GM21737 (cell line): ENCODE measurements around the gene RHOBTB3.
A peak's percentile ranks its signal among the peaks of the same experiment; 100 is the strongest.

Source experiments
- ATAC-seq: cut with Tn5 transposase; IDR thresholded peaks from one replicate; pipeline ENCODE4 v1.9.1; 2021; ENCODE audit warnings: mild to moderate bottlenecking, moderate library complexity; ENCODE audit not compliant: unreplicated experiment

RHOBTB3 gene

GRCh38 chr5:95837492-95837891 lies 106.4 kb downstream of the RHOBTB3 start:
- no peak for ATAC-seq

DNA sequence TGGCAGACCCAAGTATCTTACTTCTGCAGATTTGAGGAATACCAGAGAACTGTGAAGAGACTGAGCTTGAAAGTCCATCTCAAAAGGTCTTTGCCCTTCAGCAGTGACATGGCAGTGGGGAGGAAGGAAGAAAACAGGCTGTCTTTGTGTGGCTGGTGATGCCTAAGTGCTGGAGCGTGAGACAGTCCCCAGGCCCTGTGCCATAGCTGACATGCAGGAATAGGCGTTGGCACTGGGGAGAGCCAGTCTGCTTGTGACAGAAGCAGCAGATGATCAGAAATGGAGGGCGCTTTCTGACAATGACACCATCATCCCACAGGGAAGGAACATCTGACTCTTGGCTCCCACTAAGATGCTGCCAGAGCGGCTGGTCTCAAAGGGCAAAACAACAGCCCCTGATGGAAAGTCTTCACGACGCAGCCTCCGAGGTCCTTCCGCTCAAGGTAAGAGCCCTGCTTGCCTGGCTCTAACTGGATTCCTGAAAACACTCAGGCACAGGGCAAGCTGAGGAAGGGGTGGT lies 106.9 kb downstream of the RHOBTB3 start:
- ATAC-seq: no peak

DNA sequence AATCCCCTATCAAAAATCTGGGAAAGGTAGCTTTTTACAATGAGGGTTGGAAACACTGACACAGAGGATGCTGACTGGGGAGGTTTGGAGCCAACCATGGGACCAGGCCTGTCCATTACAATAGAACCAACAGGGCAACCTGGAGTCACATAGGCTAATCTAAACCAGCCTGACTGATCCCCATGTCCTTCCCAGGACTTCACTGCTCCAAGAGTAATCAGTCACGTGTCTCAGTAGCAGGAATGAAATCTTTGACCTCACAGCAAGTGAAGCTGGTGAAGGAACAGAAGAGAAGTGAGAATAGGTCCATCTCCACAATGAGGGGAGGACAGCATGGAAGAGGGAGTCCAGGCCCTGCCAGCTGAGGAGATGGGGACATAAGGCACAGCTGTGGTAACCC lies 107.4 kb downstream of the RHOBTB3 start:
- ATAC-seq: no peak

- ATAC-seq: no peak
Measured at GRCh38 chr5:95839658-95840057, 108.5 kb downstream of the RHOBTB3 start.

DNA sequence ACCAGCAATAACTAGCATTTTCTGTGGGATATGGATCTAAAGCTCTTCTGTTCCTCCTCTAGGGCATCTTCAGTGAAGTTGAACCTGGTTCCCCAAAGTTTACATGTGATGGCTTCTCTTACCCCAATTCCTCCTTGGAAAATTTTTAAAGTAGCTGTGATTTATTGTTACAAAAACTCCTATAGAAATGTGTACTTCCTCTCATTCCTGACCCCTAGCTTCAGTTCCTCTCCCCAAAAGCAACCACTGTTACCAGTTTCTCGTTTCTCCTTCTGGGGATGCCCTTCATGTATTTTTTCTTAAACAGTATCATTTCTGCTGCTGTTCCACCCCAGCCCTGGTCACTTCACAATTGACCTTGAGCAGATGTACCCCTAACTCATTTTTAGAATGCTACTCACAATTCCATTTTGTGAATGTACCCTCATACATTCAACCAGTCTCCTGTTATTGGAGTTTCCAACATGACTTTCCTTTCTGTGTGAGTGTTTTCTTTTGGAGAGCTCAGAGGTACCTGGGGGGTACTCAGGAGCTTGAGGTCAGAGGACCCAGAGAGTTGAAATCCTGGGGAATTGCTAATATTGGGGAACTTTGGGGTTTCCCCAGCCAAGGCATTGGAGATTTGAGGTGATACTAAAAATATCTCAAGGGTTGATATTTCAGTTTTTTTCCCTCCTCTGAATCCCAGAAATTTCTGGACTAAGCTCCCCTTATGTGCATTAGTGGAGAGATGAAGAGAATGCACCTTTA lies 110.0 kb downstream of the RHOBTB3 start:
- ATAC-seq: no peak

- no peak for ATAC-seq
Measured at GRCh38 chr5:95841914-95842812, 111.0 kb downstream of the RHOBTB3 start.

DNA sequence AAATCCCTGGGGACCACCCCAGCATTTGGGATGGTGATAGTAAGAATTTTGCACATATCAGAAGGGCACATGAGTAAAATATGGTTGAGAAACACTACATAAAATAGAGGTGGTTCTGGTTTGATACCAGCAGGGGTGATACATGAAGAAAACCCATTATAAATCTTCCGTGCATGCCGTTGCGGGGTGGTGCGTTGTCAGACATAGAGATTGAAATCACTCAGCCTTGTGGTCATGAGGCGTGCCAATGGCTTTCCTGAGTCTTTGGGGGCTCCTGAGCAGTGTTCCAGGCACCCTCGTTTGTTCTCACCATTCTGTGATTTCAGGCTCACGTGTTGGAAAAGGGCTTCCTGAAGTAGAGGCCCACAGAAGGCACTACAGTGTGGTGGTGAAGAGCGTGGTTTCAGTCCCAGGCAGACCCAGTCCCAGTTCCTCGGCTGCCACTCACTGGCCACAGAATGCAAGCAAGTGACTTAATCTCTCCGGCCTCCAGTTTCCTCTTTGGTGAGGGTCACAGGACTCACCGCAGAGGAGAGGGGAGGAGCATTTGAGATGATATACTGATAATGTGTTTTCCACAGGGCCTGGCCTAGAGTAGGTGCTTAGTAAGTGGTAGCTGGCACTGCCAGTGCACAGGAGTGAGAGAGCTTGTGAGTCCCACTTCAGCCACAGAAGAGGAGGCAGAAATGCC lies 111.9 kb downstream of the RHOBTB3 start:
- peak; percentile 89 for ATAC-seq

DNA sequence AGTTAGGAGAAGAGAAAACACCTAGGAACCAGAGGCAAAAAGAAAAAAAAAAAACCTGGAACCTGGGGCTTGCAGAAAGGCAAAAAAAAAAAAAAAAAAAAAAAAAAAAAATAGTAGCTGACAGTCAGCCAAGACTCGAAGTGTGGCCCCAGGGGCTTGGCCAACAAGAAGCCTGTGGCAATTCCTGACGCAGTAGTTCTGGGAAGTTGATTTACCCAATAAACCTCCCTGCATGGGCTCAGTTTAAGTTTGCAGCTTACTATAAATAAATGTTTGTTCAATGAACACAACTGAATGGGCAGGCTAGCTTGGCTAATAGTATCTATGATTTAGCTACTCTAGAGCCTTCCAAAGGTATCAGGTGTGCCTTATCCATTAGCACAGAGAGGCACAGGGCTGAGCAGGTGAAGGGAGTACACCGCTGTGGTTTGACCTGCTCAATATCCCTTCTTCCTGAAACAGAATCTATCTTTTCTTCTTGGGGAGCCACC lies 112.6 kb downstream of the RHOBTB3 start:
- ATAC-seq: no peak

DNA sequence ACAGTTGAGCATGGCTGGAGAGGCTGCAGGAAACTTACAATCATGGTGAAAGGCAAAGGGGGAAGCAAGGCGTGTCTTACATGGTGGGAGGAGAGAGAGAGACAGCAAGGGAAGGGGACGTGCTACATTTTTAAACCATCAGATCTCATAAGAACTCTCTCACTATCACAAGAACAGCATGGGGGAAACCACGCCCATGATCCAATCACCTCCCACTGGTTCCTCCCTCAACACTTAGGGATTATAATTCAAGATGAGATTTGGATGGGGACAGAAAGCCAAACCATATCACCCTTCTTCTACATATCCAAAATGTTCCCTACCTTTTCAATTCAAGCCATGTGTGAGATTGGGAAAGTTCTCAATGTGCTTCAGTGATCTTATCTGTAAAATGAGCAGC lies 114.3 kb downstream of the RHOBTB3 start:
- no peak for ATAC-seq
